Measurements from ENCODE around the gene NRAS. TPM values are rescaled to one million over a fixed set of nuclear protein-coding genes. Genes with fewer than 3 reads are reported as not detected.

NRAS gene
- total RNA-seq (10 to 100 TPM; 12.9 to 21.7 (median 16.4) TPM), polyA plus RNA-seq (10 to 100 TPM in 1 of 2 donors, 1 to 10 TPM in 1; 8.7 to 17.8 TPM)
- long read RNA-seq, donor 1, full-length matches to known transcripts = 9 of 13 reads
- long read RNA-seq, donor 1, partial matches to known transcripts = 1 of 13 reads
- long read RNA-seq, donor 1, other reads (novel, unspliced or antisense) = 3 of 13 reads
- long read RNA-seq, donor 2, full-length matches to known transcripts = 43 of 43 reads
- long read RNA-seq, donor 2, partial matches to known transcripts = 0 of 43 reads
- long read RNA-seq, donor 2, other reads (novel, unspliced or antisense) = 0 of 43 reads
- long read RNA-seq, donor 3, full-length matches to known transcripts = 29 of 36 reads
- long read RNA-seq, donor 3, partial matches to known transcripts = 1 of 36 reads
- long read RNA-seq, donor 3, other reads (novel, unspliced or antisense) = 6 of 36 reads

DNA sequence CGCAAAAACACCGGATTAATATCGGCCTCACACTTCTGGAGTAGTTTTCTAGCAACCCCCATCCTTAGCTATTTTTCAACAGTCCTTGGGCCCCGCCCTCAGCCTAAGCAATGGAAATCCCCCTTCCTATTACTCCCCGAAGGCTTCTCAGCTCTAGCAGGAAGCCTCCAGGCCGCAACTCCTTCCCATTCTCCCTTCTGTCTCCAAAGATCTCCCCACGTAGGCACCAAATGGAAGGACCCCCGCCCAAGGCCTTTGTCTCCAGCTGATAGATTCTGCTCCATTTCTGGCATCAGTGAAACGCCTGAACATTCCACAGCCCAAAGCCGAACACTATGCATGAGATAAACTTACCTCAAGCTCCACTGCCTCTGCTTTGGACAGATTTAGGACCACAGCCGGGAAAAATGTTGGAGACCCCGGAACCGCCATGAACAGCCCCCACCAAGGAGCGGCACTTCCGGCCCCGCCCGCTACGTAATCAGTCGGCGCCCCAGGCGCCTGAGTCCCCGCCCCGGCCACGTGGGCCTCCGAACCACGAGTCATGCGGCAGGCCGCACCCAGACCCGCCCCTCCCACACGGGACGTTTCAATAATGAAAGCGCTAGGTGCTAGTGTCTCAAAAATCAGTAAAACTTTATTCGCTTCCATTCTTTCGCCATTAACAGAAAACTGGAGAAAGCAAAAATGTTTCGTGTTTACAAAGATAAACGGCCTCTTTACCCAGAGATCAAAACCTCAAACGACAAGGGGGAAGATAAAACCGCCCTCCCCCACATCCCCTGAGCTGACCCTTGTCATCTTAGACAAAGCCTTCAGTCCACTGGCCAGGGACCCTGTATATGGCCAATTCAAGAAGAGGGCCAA lies at the start of gene NRAS:
NRAS (minus strand) TSS at position 468 of the 867 bp plus-strand sequence. CDS start 611 bp downstream, outside the sequence.
- Histone ChIP-seq H3K27ac (peak within 1 kb of the TSS in 1 of 2 donors; percentile 44), H3K9me3 (no peaks in the 10 kb centered on the region), H3K4me3 (peak within 1 kb of the TSS; percentile 63), H3K4me1 (ENCODE audit: insufficient read depth) (peaks cover 2% of the 10 kb centered on the region), H3K36me3 (no peaks in the 10 kb centered on the region), H3K27me3 (no peaks in the 10 kb centered on the region)
- WGBS, 3 donors = 0 to 1% (median 0%) methylated on average over 38 of the region's 38 CpGs
- TF ChIP-seq, protein P1, sequence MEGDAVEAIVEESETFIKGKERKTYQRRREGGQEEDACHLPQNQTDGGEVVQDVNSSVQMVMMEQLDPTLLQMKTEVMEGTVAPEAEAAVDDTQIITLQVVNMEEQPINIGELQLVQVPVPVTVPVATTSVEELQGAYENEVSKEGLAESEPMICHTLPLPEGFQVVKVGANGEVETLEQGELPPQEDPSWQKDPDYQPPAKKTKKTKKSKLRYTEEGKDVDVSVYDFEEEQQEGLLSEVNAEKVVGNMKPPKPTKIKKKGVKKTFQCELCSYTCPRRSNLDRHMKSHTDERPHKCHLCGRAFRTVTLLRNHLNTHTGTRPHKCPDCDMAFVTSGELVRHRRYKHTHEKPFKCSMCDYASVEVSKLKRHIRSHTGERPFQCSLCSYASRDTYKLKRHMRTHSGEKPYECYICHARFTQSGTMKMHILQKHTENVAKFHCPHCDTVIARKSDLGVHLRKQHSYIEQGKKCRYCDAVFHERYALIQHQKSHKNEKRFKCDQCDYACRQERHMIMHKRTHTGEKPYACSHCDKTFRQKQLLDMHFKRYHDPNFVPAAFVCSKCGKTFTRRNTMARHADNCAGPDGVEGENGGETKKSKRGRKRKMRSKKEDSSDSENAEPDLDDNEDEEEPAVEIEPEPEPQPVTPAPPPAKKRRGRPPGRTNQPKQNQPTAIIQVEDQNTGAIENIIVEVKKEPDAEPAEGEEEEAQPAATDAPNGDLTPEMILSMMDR (IDR thresholded peaks at IDR 0.05) = no peak
- peak; percentile 46 for TF ChIP-seq EP300 (IDR thresholded peaks at IDR 0.05)
- TF ChIP-seq POLR2A (IDR thresholded peaks at IDR 0.05) = peak; percentile 47
- DNase-seq = peak; percentile 89 to 96 (median 92)
- intact Hi-C loops (cut with DNase I) = loop anchor here in 1 of 4 donors (2.0 to 10.0 kb wide), 2 partner anchors 40 to 372 kb away; partner anchors contain the start of gene CSDE1

DNA sequence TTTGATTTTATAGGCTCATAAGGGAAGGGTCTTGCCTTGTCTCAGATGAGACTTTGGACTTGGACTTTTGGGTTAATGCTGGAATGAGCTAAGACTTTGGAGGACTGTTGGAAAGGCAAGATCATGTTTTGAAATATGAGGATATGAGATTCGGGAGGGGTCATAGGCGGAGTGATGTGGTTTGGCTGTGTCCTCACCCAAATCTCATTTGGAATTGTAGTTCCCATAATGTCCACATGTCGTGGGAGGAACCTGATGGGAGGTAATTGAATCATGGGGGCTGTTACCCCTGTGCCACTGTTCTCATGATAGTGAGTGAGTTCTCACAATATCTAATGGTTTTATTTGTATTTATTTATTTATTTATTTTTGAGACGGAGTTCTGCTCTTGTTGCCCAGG lies 48.1 kb upstream of the NRAS start:
- Histone ChIP-seq H3K9me3 (no peaks in the 10 kb centered on the region), H3K36me3 (no peaks in the 10 kb centered on the region), H3K4me1 (ENCODE audit: insufficient read depth) (no peaks in the 10 kb centered on the region), H3K4me3 (no peak overlapping the region), H3K27me3 (no peaks in the 10 kb centered on the region), H3K27ac (no peak overlapping the region)
- TF ChIP-seq, protein P1 (IDR thresholded peaks at IDR 0.05) = no peak
- no peak for DNase-seq
- intact Hi-C loops (cut with DNase I) = no loop called here
- 73 to 81% (median 80%) methylated on average over 4 of the region's 4 CpGs for WGBS, 3 donors

DNA sequence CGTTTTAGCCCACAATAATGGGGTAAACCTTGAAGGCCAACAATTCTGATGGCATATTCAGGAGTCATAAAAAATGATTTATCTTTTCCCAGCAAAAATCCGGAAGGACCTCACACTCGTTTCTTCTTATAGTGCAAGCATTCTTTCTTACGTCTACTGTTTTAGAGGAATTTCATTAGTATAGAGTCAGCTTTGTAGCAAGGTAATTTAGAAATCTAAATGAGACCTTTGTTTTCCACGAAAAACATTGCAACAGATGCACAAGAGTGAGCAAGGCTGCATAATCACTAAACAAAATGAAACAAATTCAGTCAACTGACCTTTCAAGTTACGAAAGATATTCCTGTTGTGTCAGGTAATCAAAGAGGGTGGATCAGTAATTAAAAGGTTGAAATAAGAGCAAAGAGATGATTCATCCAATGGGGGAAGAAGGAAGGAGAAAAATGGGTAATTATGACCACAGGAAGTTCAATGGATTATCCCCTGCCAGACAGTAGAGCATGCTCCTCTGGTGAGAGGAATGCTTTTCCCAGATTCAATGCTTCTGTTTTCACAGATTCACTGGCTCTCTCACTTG lies 41.8 kb upstream of the NRAS start:
- Histone ChIP-seq H3K27ac (peak overlapping the region in 1 of 2 donors; percentile 90), H3K4me1 (ENCODE audit: insufficient read depth) (peaks cover 5% of the 10 kb centered on the region), H3K36me3 (no peaks in the 10 kb centered on the region), H3K4me3 (peak overlapping the region; percentile 97), H3K27me3 (no peaks in the 10 kb centered on the region), H3K9me3 (no peaks in the 10 kb centered on the region)
- WGBS, 3 donors = 21 to 25% (median 21%) methylated on average over 6 of the region's 6 CpGs
- intact Hi-C loops (cut with DNase I) = no loop called here
- no peak for DNase-seq
- TF ChIP-seq EP300 (IDR thresholded peaks at IDR 0.05) (no peak), POLR2A (IDR thresholded peaks at IDR 0.05) (no peak)
- TF ChIP-seq, protein P1 (IDR thresholded peaks at IDR 0.05) = no peak

All from ovary (tissue), 10 donors.